Naive thymus-derived CD4-positive, alpha-beta T cell (primary cell): ENCODE measurements around the gene GUCA1C. TPM values are rescaled to one million over a fixed set of nuclear protein-coding genes. Genes with fewer than 3 reads are reported as not detected.

Source experiments
- ATAC-seq: fragments of 150-1000 bp; cut with Tn5 transposase; 2 replicates; pipeline ENCODE4 v1.10.0; 2021; ENCODE audit warnings: mild to moderate bottlenecking, moderate library complexity
- CTCF ChIA-PET: fragments of 350-600 bp; sonication (Branson Sonifier 250); formaldehyde crosslinking; loops from one replicate; lab custom pipeline; 2021; ENCODE audit warnings: antibody characterized with exemption; lab: Charles Lee
- POLR2A ChIA-PET: fragments of 350-600 bp; sonication (Branson Sonifier 250); formaldehyde crosslinking; loops from one replicate; lab custom pipeline; 2021; ENCODE audit warnings: antibody characterized with exemption, inconsistent platforms; lab: Charles Lee
- DNase-seq, 9 donors: peaks; one replicate each; pipeline versions ENCODE4 v3.0.0 to v3.0.0-alpha.2; 2020 to 2022; ENCODE audit warnings: mixed read lengths in 1 of 9
- H3K27ac ChIP-seq: one replicate; pipeline ENCODE4 v1.7.0; 2013; ENCODE audit warnings: mild to moderate bottlenecking, low read depth, low read length, moderate library complexity
- H3K27me3 ChIP-seq, 2 donors: one replicate each; pipeline ENCODE4 v1.7.0; 2013; ENCODE audit warnings: low read length in 2 of 2, mild to moderate bottlenecking in 2 of 2, moderate library complexity in 2 of 2; ENCODE audit not compliant: control insufficient read depth in 2 of 2, insufficient read depth in 2 of 2
- H3K36me3 ChIP-seq, 3 experiments: 1 replicate in 2 of 3; 2 replicates in 1 of 3; pipeline ENCODE4 v1.7.0; 2013; ENCODE audit warnings: low read length in 3 of 3, mild to moderate bottlenecking in 3 of 3, moderate library complexity in 1 of 3; ENCODE audit not compliant: insufficient read depth in 3 of 3, control insufficient read depth in 2 of 3
- H3K4me1 ChIP-seq, 2 donors: one replicate each; pipeline ENCODE4 v1.7.0; 2013; ENCODE audit warnings: low read length in 2 of 2, mild to moderate bottlenecking in 2 of 2, moderate library complexity in 1 of 2; ENCODE audit not compliant: control insufficient read depth in 2 of 2, insufficient read depth in 2 of 2
- H3K4me3 ChIP-seq: 2 replicates; pipeline ENCODE4 v1.7.0; 2013; ENCODE audit warnings: mild to moderate bottlenecking, low read length
- H3K9me3 ChIP-seq, 3 experiments: 1 replicate in 2 of 3; 2 replicates in 1 of 3; pipeline ENCODE4 v1.7.0; 2013; ENCODE audit warnings: low read length in 3 of 3; ENCODE audit not compliant: control insufficient read depth in 2 of 3
- H3K27ac Mint-ChIP-seq, 9 donors: one replicate each; pipeline ENCODE4 v1.8.0; 2020 to 2022; ENCODE audit warnings: mixed read lengths in 9 of 9, mild to moderate bottlenecking in 8 of 9, moderate library complexity in 5 of 9, inconsistent platforms in 2 of 9
- H3K27me3 Mint-ChIP-seq, 5 donors: one replicate each; pipeline ENCODE4 v1.8.0; 2021 to 2022; ENCODE audit warnings: mixed read lengths in 5 of 5, mild to moderate bottlenecking in 1 of 5
- H3K36me3 Mint-ChIP-seq, 5 donors: one replicate each; pipeline ENCODE4 v1.8.0; 2020 to 2022; ENCODE audit warnings: mixed read lengths in 5 of 5, mild to moderate bottlenecking in 3 of 5, inconsistent platforms in 1 of 5
- H3K4me1 Mint-ChIP-seq, 7 donors: one replicate each; pipeline ENCODE4 v1.8.0; 2020 to 2022; ENCODE audit warnings: mixed read lengths in 7 of 7, mild to moderate bottlenecking in 3 of 7, inconsistent platforms in 1 of 7
- H3K4me3 Mint-ChIP-seq, 10 donors: one replicate each; pipeline ENCODE4 v1.8.0; 2020 to 2022; ENCODE audit warnings: mild to moderate bottlenecking in 10 of 10, mixed read lengths in 10 of 10, moderate library complexity in 6 of 10, inconsistent platforms in 2 of 10
- H3K9me3 Mint-ChIP-seq, 11 donors: one replicate each; pipeline ENCODE4 v1.8.0; 2020 to 2022; ENCODE audit warnings: mixed read lengths in 11 of 11, mild to moderate bottlenecking in 4 of 11, inconsistent platforms in 1 of 11, moderate library complexity in 1 of 11
- intact Hi-C, 2 donors: fragments of 100-400 bp; cut with micrococcal nuclease; formaldehyde crosslinking; loops; one replicate each; pipeline ENCODE4 v1.15.1; 2023
- polyA plus RNA-seq, 2 donors: library from polyadenylated mRNA; unstranded; fragments of 300-500 nt; fragmentation: Illumina TruSeq; gene quantifications; one replicate each; pipeline ENCODE4 v1.2.3, GENCODE V29; 2021
- total RNA-seq, 6 experiments: library from RNA in 5 of 6; stranded (reverse) in 5 of 6; gene quantifications; 1 replicate in 5 of 6; 2 replicates in 1 of 6; pipeline ENCODE4 v1.2.3 and lab custom pipeline; 2021 to 2026

GUCA1C gene
- total and polyA plus RNA-seq, 7 experiments from 2014 or later: not detected

- no peaks in the 10 kb centered on the region for H3K36me3 Mint-ChIP-seq
- peaks cover 0 to 10% (median 4%) of the 10 kb centered on the region in 5 donors for H3K27me3 Mint-ChIP-seq
- H3K27ac Mint-ChIP-seq: no peak overlapping the region
- intact Hi-C loops: no loop called here
- no peak overlapping the region for H3K4me3 Mint-ChIP-seq
- peaks cover 0 to 1% (median 0%) of the 10 kb centered on the region in 11 donors for H3K9me3 Mint-ChIP-seq
- H3K4me1 ChIP-seq: no peaks in the 10 kb centered on the region
- H3K4me3 ChIP-seq: no peak overlapping the region
- no peaks in the 10 kb centered on the region for H3K9me3 ChIP-seq
- ChIA-PET POLR2A (no interaction called here), CTCF (no interaction called here)
- H3K27ac ChIP-seq: no peak overlapping the region
- H3K27me3 ChIP-seq: no peaks in the 10 kb centered on the region
- DNase-seq (no peak), ATAC-seq (no peak)
- H3K36me3 ChIP-seq: no peaks in the 10 kb centered on the region
- peaks cover 0 to 6% (median 1%) of the 10 kb centered on the region in 7 donors for H3K4me1 Mint-ChIP-seq
Observed at GRCh38 chr3:108970561-108970960, 16.9 kb upstream of the GUCA1C start.

GRCh38 chr3:108966773-108967172 lies 13.1 kb upstream of the GUCA1C start:
- no peak for ATAC-seq
- intact Hi-C loops: no loop called here
- POLR2A ChIA-PET: no interaction called here
- Histone ChIP-seq H3K9me3 (no peaks in the 10 kb centered on the region), H3K4me1 (no peaks in the 10 kb centered on the region), H3K27me3 (no peaks in the 10 kb centered on the region), H3K4me3 (no peak overlapping the region), H3K36me3 (no peaks in the 10 kb centered on the region), H3K27ac (no peak overlapping the region)
- Mint-ChIP-seq H3K36me3 (no peaks in the 10 kb centered on the region), H3K4me1 (peaks cover 0 to 6% (median 1%) of the 10 kb centered on the region in 7 donors), H3K27ac (no peak overlapping the region), H3K4me3 (no peak overlapping the region), H3K27me3 (peaks cover 0 to 2% (median 0%) of the 10 kb centered on the region in 5 donors), H3K9me3 (no peaks in the 10 kb centered on the region)
- CTCF ChIA-PET: no interaction called here
- DNase-seq: no peak

GRCh38 chr3:108959017-108959416 lies 5.3 kb upstream of the GUCA1C start:
- CTCF ChIA-PET: no interaction called here
- no peaks in the 10 kb centered on the region for H3K4me1 ChIP-seq
- ATAC-seq: no peak
- DNase-seq: no peak
- no peaks in the 10 kb centered on the region for H3K36me3 ChIP-seq
- no peaks in the 10 kb centered on the region for H3K4me1 Mint-ChIP-seq
- H3K27me3 ChIP-seq: no peaks in the 10 kb centered on the region
- H3K9me3 ChIP-seq: no peaks in the 10 kb centered on the region
- H3K9me3 Mint-ChIP-seq: no peaks in the 10 kb centered on the region
- no peak overlapping the region for H3K27ac Mint-ChIP-seq
- no peaks in the 10 kb centered on the region for H3K36me3 Mint-ChIP-seq
- no peak overlapping the region for H3K27ac ChIP-seq
- POLR2A ChIA-PET: no interaction called here
- H3K4me3 Mint-ChIP-seq: no peak overlapping the region
- intact Hi-C loops: no loop called here
- peaks cover 0 to 13% (median 10%) of the 10 kb centered on the region in 5 donors for H3K27me3 Mint-ChIP-seq
- no peak overlapping the region for H3K4me3 ChIP-seq

- ChIA-PET CTCF (no interaction called here), POLR2A (interaction anchor here (0.7 kb wide), 1 partner anchor 11 kb away, joined by 3 read pairs; no protein-coding TSS in a partner anchor)
- Mint-ChIP-seq H3K27ac (no peak overlapping the region), H3K27me3 (peaks cover 4 to 24% (median 18%) of the 10 kb centered on the region in 5 donors), H3K4me3 (no peak overlapping the region), H3K4me1 (no peaks in the 10 kb centered on the region), H3K9me3 (peaks cover 0 to under 1% (median 0%) of the 10 kb centered on the region in 11 donors), H3K36me3 (no peaks in the 10 kb centered on the region)
- intact Hi-C loops: no loop called here
- no peak for DNase-seq
- H3K4me1 ChIP-seq: no peaks in the 10 kb centered on the region
- no peaks in the 10 kb centered on the region for H3K9me3 ChIP-seq
- no peaks in the 10 kb centered on the region for H3K36me3 ChIP-seq
- ATAC-seq: no peak
- no peak overlapping the region for H3K4me3 ChIP-seq
- peaks cover 0 to 4% of the 10 kb centered on the region in 2 donors for H3K27me3 ChIP-seq
- no peak overlapping the region for H3K27ac ChIP-seq
Observed at GRCh38 chr3:108953210-108953609, 469 bp downstream of the GUCA1C start.

- DNase-seq (no peak), ATAC-seq (no peak)
- Histone ChIP-seq H3K27ac (no peak overlapping the region), H3K4me1 (no peaks in the 10 kb centered on the region), H3K4me3 (no peak overlapping the region), H3K36me3 (no peaks in the 10 kb centered on the region), H3K9me3 (no peaks in the 10 kb centered on the region), H3K27me3 (peaks cover 0 to 4% of the 10 kb centered on the region in 2 donors)
- intact Hi-C loops: no loop called here
- peaks cover 4 to 24% (median 18%) of the 10 kb centered on the region in 5 donors for H3K27me3 Mint-ChIP-seq
- no peak overlapping the region for H3K27ac Mint-ChIP-seq
- ChIA-PET CTCF (no interaction called here), POLR2A (no interaction called here)
- no peak overlapping the region for H3K4me3 Mint-ChIP-seq
- H3K4me1 Mint-ChIP-seq: no peaks in the 10 kb centered on the region
- no peaks in the 10 kb centered on the region for H3K36me3 Mint-ChIP-seq
- H3K9me3 Mint-ChIP-seq: peaks cover 0 to 5% (median 0%) of the 10 kb centered on the region in 11 donors
Observed at GRCh38 chr3:108951820-108952501, 1.7 kb downstream of the GUCA1C start.

- intact Hi-C loops: no loop called here
- ATAC-seq (no peak), DNase-seq (no peak)
- H3K4me3 Mint-ChIP-seq: no peak overlapping the region
- Histone ChIP-seq H3K4me1 (no peaks in the 10 kb centered on the region), H3K4me3 (no peak overlapping the region), H3K36me3 (no peaks in the 10 kb centered on the region), H3K27me3 (peaks cover 0 to 4% of the 10 kb centered on the region in 2 donors), H3K9me3 (no peaks in the 10 kb centered on the region), H3K27ac (no peak overlapping the region)
- H3K27ac Mint-ChIP-seq: no peak overlapping the region
- no peaks in the 10 kb centered on the region for H3K4me1 Mint-ChIP-seq
- POLR2A ChIA-PET: no interaction called here
- H3K27me3 Mint-ChIP-seq: peaks cover 4 to 22% (median 15%) of the 10 kb centered on the region in 5 donors
- CTCF ChIA-PET: no interaction called here
- H3K36me3 Mint-ChIP-seq: no peaks in the 10 kb centered on the region
- peaks cover 0 to 5% (median 0%) of the 10 kb centered on the region in 11 donors for H3K9me3 Mint-ChIP-seq
Observed at GRCh38 chr3:108947855-108948254, 5.8 kb downstream of the GUCA1C start.
